WTC11 (cell line): ENCODE results near the gene IRS2. TPM values are rescaled to one million over a fixed set of nuclear protein-coding genes. Genes with fewer than 3 reads are reported as not detected.
A peak's percentile ranks its signal among the peaks of the same experiment; 100 is the strongest.

Experiments
- ATAC-seq: fragments of 200-7000 bp; cut with Tn5 transposase; 2 replicates; pipeline ENCODE4 v1.10.0; 2021; ENCODE audit warnings: mild to moderate bottlenecking, moderate library complexity
- CTCF ChIA-PET: fragments of 300-600 bp; sonication (Branson Sonifier 250); formaldehyde crosslinking; loops from one replicate; lab custom pipeline; 2021; ENCODE audit warnings: antibody characterized with exemption; lab: Charles Lee
- POLR2A ChIA-PET: fragments of 350-600 bp; sonication (Branson Sonifier 250); formaldehyde crosslinking; loops from one replicate; lab custom pipeline; 2021; ENCODE audit warnings: antibody characterized with exemption; lab: Charles Lee
- DNase-seq: peaks from one replicate; pipeline ENCODE4 v3.0.0; 2021; ENCODE audit warnings: low spot score
- H3K27ac Mint-ChIP-seq: 2 replicates; pipeline ENCODE4 v1.8.0; 2021; ENCODE audit warnings: mixed read lengths
- H3K27me3 Mint-ChIP-seq: 2 replicates; pipeline ENCODE4 v1.8.0; 2021; ENCODE audit warnings: low read depth, mild to moderate bottlenecking, moderate library complexity, mixed read lengths
- H3K36me3 Mint-ChIP-seq: 2 replicates; pipeline ENCODE4 v1.8.0; 2021; ENCODE audit warnings: mixed read lengths
- H3K4me1 Mint-ChIP-seq: 2 replicates; pipeline ENCODE4 v1.8.0; 2022; ENCODE audit warnings: mixed read lengths
- H3K4me3 Mint-ChIP-seq: 2 replicates; pipeline ENCODE4 v1.8.0; 2021; ENCODE audit warnings: mild to moderate bottlenecking, moderate library complexity, mixed read lengths
- H3K9me3 Mint-ChIP-seq: 2 replicates; pipeline ENCODE4 v1.8.0; 2021; ENCODE audit warnings: mixed read lengths
- CBFB ChIP-seq: sonication (generic); formaldehyde crosslinking; IDR thresholded peaks from 2 replicates; pipeline ENCODE4 v1.8.1; 2022; ENCODE audit warnings: mild to moderate bottlenecking, low read depth, missing genetic modification reagents
- CREM ChIP-seq: sonication (generic); formaldehyde crosslinking; IDR thresholded peaks from 2 replicates; pipeline ENCODE4 v1.8.1; 2022; ENCODE audit warnings: mild to moderate bottlenecking, missing genetic modification reagents, moderate library complexity
- FOXP1 ChIP-seq: sonication (generic); formaldehyde crosslinking; IDR thresholded peaks from 2 replicates; pipeline ENCODE4 v1.8.0; 2022; ENCODE audit warnings: missing genetic modification reagents, mild to moderate bottlenecking, moderate library complexity, borderline replicate concordance
- GRHL2 ChIP-seq: fragments of 250-450 bp; sonication (Bioruptor Pico); IDR thresholded peaks from 2 replicates; pipeline ENCODE4 v1.8.0; 2022; ENCODE audit warnings: mild to moderate bottlenecking, moderate library complexity; ENCODE audit not compliant: insufficient replicate concordance, severe bottlenecking
- NFATC4 ChIP-seq: fragments of 250-450 bp; sonication (Bioruptor Pico); IDR thresholded peaks from 2 replicates; pipeline ENCODE4 v1.9.0; 2021; ENCODE audit warnings: mild to moderate bottlenecking
- RORB ChIP-seq: fragments of 250-450 bp; sonication (Bioruptor Pico); IDR thresholded peaks from 2 replicates; pipeline ENCODE4 v1.9.0; 2021; ENCODE audit warnings: mild to moderate bottlenecking
- SMAD3 ChIP-seq: sonication (generic); formaldehyde crosslinking; IDR thresholded peaks from 2 replicates; pipeline ENCODE4 v1.8.0; 2022; ENCODE audit warnings: missing genetic modification reagents, mild to moderate bottlenecking, borderline replicate concordance
- ZBTB21 ChIP-seq: sonication (generic); formaldehyde crosslinking; IDR thresholded peaks from 2 replicates; pipeline ENCODE4 v1.8.1; 2023; ENCODE audit warnings: mild to moderate bottlenecking, missing genetic modification reagents, borderline replicate concordance
- ZNF671 ChIP-seq: fragments of 250-450 bp; sonication (Bioruptor Pico); IDR thresholded peaks from 2 replicates; pipeline ENCODE4 v1.8.0; 2021; ENCODE audit warnings: mild to moderate bottlenecking
- total RNA-seq: library from RNA; stranded (reverse); gene quantifications from 3 replicates; pipeline ENCODE4 v1.2.3, GENCODE V29; 2021
- TF ChIP-seq, protein P1 (sequence below): sonication (generic); formaldehyde crosslinking; IDR thresholded peaks from 2 replicates; pipeline ENCODE4 v1.8.1; 2022; ENCODE audit warnings: low read depth, mild to moderate bottlenecking, moderate library complexity, missing genetic modification reagents, borderline replicate concordance
- TF ChIP-seq, protein P2 (sequence below): sonication (generic); formaldehyde crosslinking; IDR thresholded peaks from 2 replicates; pipeline ENCODE4 v1.8.1; 2023; ENCODE audit warnings: mild to moderate bottlenecking, moderate library complexity, missing genetic modification reagents
- TF ChIP-seq, protein P3 (sequence below): sonication (generic); formaldehyde crosslinking; IDR thresholded peaks from 2 replicates; pipeline ENCODE4 v1.8.1; 2022; ENCODE audit warnings: mild to moderate bottlenecking, missing genetic modification reagents, moderate library complexity, borderline replicate concordance
- TF ChIP-seq, protein P4 (sequence below): sonication (generic); formaldehyde crosslinking; IDR thresholded peaks from 2 replicates; pipeline ENCODE4 v1.8.0; 2022; ENCODE audit warnings: mild to moderate bottlenecking, missing genetic modification reagents
- TF ChIP-seq, protein P5 (sequence below): fragments of 250-450 bp; sonication (Bioruptor Pico); IDR thresholded peaks from 2 replicates; pipeline ENCODE4 v1.9.0; 2021; ENCODE audit warnings: mild to moderate bottlenecking
- TF ChIP-seq, protein P6 (sequence below): sonication (generic); formaldehyde crosslinking; IDR thresholded peaks from 2 replicates; pipeline ENCODE4 v1.8.0; 2023; ENCODE audit warnings: mild to moderate bottlenecking, missing genetic modification reagents

The IRS2 gene
- total RNA-seq, 1 experiment from 2014 or later, result 20.5 TPM

DNA sequence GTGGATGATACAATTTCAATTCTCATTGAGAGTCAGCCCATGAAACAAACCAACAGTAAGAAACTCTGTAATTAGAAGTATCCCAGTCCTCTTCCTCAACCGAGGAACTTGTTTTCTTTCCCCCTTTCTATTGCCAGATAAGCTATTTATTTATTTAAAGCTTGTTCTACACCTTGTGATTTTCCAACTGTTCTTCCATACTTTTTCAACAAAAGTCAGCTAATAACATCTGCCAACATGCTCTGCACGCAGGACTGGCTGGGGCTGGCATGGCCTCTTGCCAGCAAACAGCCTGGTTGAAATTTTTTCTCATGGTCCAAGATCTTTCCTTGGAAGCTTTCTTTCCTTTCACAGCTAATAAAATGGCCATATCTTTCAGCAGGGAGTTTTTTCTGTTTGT lies 2.9 kb upstream of the IRS2 start (continued):
- TF ChIP-seq, protein P1, sequence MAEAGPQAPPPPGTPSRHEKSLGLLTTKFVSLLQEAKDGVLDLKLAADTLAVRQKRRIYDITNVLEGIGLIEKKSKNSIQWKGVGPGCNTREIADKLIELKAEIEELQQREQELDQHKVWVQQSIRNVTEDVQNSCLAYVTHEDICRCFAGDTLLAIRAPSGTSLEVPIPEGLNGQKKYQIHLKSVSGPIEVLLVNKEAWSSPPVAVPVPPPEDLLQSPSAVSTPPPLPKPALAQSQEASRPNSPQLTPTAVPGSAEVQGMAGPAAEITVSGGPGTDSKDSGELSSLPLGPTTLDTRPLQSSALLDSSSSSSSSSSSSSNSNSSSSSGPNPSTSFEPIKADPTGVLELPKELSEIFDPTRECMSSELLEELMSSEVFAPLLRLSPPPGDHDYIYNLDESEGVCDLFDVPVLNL (CRISPR knock-in tag), result no peak
- TF ChIP-seq GRHL2 (CRISPR knock-in tag) (no peak), CBFB (CRISPR knock-in tag) (no peak)
- TF ChIP-seq, protein P2, sequence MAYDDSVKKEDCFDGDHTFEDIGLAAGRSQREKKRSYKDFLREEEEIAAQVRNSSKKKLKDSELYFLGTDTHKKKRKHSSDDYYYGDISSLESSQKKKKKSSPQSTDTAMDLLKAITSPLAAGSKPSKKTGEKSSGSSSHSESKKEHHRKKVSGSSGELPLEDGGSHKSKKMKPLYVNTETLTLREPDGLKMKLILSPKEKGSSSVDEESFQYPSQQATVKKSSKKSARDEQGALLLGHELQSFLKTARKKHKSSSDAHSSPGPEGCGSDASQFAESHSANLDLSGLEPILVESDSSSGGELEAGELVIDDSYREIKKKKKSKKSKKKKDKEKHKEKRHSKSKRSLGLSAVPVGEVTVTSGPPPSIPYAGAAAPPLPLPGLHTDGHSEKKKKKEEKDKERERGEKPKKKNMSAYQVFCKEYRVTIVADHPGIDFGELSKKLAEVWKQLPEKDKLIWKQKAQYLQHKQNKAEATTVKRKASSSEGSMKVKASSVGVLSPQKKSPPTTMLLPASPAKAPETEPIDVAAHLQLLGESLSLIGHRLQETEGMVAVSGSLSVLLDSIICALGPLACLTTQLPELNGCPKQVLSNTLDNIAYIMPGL (CRISPR knock-in tag), result no peak
- TF ChIP-seq, protein P3, sequence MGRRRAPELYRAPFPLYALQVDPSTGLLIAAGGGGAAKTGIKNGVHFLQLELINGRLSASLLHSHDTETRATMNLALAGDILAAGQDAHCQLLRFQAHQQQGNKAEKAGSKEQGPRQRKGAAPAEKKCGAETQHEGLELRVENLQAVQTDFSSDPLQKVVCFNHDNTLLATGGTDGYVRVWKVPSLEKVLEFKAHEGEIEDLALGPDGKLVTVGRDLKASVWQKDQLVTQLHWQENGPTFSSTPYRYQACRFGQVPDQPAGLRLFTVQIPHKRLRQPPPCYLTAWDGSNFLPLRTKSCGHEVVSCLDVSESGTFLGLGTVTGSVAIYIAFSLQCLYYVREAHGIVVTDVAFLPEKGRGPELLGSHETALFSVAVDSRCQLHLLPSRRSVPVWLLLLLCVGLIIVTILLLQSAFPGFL (CRISPR knock-in tag), result no peak

DNA sequence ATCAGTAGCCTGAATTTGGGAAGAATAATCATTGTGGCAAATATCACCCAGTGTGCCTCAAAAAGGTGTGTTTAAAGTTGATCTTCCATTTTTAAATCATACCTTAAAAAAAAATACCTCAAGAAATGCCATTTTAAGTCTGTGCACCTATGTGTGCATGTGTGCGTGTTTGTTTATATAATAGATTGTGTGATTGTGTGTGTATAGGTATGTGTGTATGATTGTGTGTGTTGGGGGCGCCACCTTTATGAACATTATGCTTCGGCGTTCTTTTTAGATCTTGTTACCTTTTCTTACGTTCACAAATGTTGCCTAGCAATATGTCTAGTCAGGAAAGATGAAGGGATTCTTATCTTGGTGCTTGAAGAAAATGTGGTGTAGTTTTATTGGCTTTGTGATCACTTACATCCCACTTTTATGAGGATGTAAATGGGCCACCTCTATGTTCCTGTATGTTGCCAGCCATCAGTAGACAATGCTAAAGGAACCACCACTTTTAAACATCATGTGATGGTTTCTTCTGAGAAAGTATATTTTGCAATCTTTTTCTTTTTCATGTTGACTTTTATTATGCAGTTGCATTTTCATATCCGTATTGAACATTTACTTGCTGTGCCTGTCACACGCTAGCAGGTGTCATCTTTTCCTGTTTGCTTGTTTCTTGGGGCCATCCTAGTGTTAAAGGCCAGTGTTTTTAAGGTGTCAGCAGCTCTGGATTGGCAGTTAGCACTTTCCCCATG lies 2.2 kb upstream of the IRS2 start:
- Mint-ChIP-seq H3K27ac (no peak overlapping the region), H3K9me3 (no peaks in the 10 kb centered on the region), H3K27me3 (no peaks in the 10 kb centered on the region; the same call in 1 of the 2 replicates), H3K4me3 (peak overlapping the region; percentile 74), H3K36me3 (no peaks in the 10 kb centered on the region; the same call in 1 of the 2 replicates), H3K4me1 (peaks cover 16% of the 10 kb centered on the region)
- TF ChIP-seq FOXP1 (CRISPR knock-in tag) (no peak), ZNF671 (no peak), NFATC4 (no peak), RORB (CRISPR knock-in tag) (no peak), ZBTB21 (CRISPR knock-in tag) (no peak), CREM (CRISPR knock-in tag) (no peak), SMAD3 (CRISPR knock-in tag) (no peak)
- TF ChIP-seq, protein P4, sequence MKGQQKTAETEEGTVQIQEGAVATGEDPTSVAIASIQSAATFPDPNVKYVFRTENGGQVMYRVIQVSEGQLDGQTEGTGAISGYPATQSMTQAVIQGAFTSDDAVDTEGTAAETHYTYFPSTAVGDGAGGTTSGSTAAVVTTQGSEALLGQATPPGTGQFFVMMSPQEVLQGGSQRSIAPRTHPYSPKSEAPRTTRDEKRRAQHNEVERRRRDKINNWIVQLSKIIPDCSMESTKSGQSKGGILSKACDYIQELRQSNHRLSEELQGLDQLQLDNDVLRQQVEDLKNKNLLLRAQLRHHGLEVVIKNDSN (CRISPR knock-in tag), result no peak
- TF ChIP-seq, protein P5, sequence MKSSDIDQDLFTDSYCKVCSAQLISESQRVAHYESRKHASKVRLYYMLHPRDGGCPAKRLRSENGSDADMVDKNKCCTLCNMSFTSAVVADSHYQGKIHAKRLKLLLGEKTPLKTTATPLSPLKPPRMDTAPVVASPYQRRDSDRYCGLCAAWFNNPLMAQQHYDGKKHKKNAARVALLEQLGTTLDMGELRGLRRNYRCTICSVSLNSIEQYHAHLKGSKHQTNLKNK (CRISPR knock-in tag), result no peak
- TF ChIP-seq, protein P6, sequence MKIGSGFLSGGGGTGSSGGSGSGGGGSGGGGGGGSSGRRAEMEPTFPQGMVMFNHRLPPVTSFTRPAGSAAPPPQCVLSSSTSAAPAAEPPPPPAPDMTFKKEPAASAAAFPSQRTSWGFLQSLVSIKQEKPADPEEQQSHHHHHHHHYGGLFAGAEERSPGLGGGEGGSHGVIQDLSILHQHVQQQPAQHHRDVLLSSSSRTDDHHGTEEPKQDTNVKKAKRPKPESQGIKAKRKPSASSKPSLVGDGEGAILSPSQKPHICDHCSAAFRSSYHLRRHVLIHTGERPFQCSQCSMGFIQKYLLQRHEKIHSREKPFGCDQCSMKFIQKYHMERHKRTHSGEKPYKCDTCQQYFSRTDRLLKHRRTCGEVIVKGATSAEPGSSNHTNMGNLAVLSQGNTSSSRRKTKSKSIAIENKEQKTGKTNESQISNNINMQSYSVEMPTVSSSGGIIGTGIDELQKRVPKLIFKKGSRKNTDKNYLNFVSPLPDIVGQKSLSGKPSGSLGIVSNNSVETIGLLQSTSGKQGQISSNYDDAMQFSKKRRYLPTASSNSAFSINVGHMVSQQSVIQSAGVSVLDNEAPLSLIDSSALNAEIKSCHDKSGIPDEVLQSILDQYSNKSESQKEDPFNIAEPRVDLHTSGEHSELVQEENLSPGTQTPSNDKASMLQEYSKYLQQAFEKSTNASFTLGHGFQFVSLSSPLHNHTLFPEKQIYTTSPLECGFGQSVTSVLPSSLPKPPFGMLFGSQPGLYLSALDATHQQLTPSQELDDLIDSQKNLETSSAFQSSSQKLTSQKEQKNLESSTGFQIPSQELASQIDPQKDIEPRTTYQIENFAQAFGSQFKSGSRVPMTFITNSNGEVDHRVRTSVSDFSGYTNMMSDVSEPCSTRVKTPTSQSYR (CRISPR knock-in tag), result no peak
- DNase-seq, result no peak
- ChIA-PET POLR2A (interaction anchor here (1.1 kb wide), 1 partner anchor 272 kb away, joined by 3 read pairs; no protein-coding TSS in a partner anchor), CTCF (no interaction called here)
- ATAC-seq, result no peak
